Stimulated activated CD4-positive, alpha-beta T cell treated with anti-CD3 and anti-CD28 coated beads, Interleukin-4, amount 100 ng/mL, for 48 hours (primary cell): ENCODE data around the gene KLHL40.
"Not testable (repeated sequence)": the region's sequence is repeated elsewhere in the genome, so short reads cannot be mapped to it uniquely, and the experiment has no call there.

Source experiments
- DNase-seq, 2 donors: peaks; one replicate each; pipeline ENCODE4 v3.0.0-alpha.2; 2020; ENCODE audit warnings: low read depth in 2 of 2

KLHL40 gene

DNA sequence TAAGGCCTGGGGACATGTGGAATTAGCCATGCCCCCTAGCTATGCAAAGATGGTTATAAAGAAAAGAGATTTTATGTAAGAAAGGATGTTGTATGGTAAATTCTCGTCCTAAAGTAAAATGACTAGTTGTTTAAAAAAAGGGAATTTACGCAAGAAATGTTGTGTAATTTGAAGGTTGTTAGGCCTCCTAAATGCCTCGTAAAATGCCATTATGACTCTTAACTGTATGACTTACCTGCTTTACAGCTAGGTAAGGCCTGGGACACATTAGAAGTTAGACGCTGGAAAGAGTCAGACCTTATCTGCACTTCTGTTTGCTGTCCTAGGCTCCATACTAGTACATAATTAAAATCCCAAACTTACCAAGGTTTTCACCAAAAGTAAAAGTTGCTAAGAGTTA, 34.8 kb downstream of the KLHL40 start:
- DNase-seq: no peak

DNA sequence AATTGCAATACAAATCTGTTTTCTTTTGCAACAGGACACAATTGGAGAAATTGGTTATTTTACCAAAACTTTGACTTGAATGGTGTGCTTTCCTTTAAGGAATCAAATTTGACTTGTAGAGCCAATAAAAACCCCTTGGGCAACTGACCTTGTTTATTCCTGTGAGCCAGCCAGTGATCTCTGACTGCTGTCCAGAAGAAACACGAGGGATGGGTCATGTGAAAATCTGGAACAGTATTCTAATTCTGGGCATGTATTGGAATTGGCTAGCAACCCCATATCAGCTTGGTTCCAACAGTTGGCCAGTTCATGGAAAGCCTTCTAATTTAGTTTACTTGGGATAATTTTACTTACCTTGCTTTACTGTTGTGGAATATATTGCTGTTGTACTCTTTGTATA, 36.4 kb downstream of the KLHL40 start:
- no peak for DNase-seq

DNA sequence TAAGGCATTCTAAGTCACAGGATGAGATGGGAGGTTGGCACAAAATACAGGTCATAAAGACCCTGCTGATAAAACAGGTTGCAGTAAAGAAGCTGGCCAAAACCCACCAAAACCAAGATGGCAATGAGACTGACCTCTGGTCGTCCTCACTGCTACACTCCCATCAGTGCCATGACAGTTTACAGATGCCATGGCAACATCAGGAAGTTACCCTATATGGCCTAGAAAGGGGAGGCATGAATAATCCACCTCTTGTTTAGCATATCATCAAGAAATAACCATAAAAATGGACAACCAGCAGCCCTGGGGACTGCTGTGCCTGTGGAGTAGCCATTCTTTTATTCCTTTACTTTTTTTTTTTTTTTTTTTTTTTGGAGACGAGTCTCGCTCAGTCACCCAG, 37.1 kb downstream of the KLHL40 start:
- DNase-seq: not testable (repeated sequence)

DNA sequence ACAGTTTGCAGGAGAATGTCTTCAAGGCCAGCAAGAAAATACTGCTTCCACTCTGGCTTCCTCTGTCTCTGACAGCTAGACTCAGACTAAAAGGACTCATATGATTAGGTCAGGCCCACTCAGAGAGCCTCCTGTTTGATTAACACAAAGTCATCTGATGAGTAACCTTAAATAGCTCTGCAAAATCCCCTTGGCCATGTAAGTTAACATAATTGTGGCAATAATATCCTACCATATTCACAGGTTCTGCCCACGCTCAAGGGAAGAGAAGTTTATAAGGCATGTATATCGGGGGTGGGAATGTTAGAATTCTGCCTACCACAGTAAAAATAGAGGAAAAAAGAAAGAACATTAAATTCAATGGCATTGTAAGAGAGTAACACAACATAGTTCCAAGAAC, 37.9 kb downstream of the KLHL40 start:
- no peak for DNase-seq

DNA sequence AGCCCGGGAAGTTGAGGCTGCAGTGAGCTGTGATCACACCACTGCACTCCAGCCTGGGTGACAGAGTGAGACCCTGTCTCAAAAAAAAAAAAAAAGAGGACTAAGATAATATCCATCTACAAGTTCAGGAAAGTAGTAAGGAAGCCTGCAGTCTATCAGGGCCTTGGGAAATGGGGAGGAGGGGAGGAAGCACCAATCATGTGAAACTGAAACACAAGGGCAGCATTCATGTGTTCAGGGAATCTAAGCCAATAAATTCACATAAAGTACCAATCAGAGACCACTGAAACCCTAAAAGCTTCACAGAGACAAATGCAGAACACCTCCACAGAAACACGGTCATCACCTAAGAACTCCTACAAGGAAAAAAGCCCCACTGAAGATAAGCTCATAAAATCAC, 40.1 kb downstream of the KLHL40 start:
- no peak for DNase-seq

DNA sequence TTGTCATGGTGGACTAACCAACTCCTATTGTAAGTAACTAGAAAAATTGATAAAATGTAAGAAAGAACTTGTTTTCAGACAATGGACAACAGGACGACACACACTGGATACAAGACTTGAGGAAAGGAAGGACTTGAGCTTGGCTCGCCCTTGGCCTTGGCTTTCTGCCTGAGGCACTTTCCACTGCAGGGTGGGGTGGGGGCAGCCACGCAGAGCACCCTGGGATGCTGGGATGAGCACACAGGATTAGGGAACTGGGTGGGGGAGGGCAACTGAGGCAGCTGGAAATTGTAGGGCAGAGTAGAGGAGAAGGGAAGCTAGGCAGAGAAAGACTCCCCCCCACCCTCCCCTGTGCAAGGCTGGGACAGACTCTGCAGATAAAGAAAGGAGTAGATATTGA, 42.7 kb downstream of the KLHL40 start:
- no peak for DNase-seq

DNA sequence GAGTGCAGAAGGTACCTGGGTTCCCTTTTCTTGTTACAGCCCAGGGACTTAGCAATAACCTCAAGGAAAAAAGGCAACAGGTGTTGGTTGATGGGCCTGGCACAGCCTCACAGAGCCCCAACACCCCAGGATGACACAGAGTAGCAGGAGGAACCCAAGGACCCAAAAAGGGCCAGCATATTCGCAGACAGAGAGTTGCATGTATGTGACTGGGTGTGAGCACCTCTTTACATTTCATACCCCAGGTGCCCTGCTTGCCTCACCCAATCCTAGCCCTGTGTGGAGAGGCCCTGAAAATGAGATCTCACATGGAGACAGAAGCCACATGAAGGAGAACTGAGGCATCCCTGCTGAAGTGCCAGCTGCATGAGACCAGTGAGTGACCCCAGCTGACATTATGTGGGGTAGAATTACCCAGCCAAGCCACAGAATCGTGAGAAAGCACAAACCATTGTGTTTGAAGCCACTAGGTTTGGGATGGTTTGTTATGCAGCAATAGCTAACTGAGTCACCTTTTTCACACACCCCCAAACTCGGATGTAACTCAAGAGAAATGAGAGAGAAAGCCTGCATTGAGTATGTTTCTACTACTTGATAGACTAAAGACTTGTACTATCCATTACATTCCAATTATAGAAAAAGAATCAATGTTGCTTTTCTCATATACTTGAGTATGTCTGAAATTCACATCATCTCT, 43.5 kb downstream of the KLHL40 start:
- no peak for DNase-seq

DNA sequence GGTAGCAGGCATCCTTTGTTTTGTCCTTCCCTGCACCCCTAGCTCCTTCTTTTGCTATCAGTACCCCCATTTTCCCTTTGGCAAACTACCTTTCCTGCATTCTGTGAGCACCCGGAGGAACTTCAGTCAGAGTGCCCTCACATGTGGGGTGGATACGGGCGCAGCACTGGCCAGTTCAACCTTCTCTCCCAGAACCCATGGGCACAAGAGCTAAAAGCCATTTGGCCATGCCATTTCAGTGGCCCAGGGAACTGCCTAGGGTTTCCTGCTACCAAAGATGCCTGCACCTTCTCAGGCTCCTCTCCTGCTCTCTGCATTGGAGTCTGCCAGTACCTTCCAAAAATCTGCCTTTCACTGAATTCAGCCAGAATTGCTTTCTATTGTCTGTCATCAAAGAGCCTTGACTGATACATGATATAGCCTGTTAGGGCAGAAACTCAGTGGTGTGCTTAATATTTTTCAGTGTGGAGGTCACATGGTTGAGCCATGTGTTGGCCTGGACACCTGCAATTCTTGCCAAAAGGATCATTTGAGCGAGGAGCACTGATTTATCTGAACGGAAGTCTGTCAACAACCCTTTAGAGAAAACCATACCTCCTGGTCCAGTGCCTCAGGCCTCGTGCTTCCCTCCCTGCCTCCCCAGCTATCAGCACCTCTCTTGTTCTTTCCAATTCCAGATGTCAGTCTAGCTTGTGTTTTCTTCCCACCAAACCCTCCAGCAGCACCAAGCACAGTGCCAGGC, 44.2 kb downstream of the KLHL40 start:
- no peak for DNase-seq

DNA sequence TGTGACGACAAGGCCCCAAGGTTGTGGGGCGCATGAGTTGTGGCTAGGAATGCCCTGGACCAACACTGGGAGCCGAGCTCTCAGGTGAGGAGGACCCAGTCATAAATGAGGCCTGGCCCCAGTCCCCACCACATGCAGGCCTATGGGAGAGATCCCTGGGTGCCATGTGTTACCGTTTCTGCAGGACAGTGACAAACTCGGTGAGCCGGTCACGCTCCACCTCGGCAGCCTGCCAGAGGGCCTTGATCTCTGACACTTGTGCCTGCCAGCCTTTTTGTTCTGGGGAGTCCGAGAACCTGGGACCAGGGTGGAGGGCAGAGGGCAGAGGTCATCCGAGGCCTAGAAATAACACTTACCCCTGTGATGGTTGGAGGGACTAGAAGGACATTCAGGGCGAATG, 45.0 kb downstream of the KLHL40 start:
- no peak for DNase-seq

DNA sequence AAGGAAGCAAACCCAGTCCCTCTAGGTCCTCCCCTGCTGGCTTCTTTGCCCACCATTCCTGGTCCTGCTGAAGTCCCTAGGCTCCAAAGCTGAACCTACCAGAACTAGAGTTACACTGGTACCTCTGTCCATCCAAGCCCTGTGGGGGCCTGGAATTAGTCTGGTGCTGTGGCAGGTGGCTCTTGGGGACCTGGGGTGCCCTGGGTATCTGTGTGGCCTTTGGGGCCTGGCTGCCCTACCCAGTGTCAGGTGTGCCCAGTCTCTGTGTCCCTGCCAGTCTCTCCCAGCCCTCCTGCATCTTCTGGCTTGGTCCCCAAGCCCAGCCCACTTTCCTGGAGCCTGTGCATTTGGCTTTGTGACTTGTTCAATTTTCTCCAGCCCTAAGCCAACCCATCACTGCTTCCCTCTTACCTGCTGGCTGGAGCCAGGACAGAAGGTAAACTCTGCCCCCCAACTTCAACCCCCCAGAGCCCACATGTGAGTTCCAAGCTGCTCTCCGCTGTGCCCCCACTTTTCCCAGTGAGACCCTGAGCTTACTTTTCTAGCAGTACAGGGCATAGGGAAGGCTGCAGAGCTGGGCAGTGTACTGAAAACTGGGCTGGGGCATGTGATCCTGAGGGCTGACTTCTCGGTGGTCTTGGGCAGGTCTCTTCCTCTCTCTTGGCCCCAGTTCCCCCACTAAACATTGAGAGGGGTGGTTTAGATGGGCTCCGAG, 45.5 kb downstream of the KLHL40 start:
- no peak for DNase-seq

DNA sequence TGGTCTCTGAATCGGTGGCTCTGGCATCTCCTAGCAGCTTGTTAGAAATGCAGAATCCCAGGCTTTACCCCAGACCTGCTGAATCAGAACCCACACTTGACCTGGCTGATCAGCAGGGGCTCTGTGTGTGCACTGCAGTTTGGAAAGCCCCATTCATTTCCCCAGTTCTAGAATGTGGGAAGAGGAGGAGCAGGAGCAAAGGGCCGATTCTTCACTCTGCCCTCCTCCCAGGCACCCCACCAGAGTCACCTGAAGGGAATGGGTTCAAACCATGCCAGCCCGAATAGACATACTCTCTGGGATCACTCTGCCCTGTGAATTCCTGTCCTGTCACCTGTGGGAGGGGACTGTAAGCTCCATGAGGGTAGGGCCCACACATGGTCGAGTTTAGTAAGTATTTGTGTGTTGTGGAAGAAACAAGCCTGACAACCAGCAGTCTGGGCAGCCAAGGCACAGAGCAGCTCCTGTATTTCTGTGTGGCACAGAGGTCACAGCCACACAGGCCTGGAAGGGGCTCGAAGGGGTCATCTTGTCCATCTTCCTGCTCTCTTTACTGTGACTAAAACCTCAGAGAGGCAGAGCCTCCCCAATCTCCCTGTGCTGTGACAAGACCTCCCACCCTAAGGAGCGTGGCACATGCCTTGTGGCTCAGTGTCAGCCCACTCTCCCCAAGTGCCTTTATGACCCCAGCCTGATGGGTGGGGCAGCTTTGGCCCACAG, 46.3 kb downstream of the KLHL40 start:
- no peak for DNase-seq

DNA sequence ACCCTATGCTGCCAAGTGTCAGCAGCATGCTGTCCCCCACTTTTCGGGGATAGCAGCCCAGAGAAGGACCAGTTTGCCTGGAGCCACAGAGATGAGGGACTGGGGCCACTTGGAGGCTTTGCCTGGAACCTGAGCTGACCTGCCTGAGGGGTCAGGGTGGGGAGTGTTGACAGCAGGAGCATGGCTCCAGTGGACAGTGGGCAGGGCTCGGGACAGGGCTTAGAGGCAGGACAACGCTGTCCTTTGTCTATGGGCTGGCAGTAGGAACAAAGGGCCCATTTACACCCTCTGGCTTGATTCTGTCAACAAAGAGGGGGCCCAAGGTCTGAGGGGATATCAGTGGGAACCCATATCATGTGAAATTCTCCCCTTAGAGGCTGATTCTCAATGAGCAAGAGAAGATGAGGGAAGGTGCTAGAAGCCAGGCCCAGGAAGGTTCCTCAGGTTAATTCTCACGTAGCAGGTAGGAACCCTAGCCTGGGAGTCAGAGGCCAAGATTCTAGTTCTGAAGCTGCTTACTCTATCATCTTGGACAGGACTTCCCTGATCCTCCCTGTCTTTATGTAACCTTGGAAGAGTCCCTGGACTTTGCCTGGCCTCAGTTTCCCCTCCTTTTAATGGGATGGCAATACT, 47.0 kb downstream of the KLHL40 start:
- DNase-seq: no peak

DNA sequence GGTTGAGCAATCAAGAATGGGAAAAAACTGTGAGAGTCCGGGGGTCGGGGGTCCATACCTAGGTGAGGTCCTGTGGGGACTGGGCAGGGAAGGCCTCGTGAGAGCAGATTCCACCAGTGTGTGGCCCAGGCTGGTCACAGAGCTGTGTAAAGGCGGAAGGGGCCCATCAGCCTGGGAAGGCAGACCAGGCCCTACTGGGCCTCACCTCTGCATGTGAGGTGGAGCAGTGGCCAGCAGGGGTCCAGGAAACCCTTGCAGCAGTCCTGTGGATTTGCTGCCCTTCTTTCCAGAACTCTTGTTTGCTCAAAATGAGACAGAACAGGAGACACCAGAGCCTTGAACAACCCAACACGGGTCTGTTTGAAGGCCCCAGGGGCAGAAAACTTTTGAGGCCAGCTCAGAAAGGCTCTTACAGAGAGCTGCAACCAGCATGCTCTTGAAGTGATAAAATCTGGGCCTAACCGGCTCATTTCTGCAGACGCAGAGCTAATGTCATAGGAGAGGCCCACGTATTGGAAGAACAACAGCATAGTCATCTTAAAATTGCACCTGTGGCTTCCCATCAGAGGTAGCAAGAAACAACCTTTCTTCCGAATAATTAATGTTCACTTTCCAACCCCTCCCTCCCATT, 47.6 kb downstream of the KLHL40 start:
- no peak for DNase-seq

DNA sequence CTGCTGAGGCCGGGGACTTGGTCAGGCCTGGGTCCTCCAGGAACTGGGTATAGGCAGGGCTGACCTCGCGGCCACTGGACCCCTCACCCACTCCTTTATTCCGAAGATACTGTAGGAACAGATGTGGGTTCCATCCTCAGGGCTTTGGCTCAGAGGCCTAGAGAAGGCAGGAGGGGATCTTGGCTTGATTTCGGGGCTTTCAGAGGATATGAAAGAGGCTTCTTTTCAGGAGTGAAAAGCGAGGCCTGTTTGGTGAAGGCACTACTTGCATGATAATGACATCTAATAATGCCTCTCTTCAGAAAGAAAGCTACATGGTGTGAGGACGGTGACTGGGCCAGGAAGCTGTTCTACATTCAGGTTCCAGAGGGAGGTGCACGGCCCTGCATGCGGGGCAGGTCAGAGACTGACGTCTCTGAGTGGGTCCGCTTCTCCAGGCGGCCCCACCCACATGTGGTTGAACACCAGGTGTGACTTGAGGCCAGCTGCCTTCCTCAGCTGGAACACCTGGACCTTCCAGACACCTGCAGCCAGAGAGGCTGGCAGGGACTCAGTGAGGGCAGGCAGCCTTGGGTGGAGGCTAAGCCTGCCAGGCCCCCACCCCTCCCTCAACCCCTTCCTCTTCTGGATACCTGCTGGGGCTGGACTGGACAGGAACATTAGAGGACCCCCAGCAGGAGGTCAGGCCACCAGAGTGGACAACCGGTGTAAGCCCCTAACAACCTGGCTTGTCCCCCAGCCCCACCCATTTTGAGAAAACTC, 48.3 kb downstream of the KLHL40 start:
- no peak for DNase-seq

DNA sequence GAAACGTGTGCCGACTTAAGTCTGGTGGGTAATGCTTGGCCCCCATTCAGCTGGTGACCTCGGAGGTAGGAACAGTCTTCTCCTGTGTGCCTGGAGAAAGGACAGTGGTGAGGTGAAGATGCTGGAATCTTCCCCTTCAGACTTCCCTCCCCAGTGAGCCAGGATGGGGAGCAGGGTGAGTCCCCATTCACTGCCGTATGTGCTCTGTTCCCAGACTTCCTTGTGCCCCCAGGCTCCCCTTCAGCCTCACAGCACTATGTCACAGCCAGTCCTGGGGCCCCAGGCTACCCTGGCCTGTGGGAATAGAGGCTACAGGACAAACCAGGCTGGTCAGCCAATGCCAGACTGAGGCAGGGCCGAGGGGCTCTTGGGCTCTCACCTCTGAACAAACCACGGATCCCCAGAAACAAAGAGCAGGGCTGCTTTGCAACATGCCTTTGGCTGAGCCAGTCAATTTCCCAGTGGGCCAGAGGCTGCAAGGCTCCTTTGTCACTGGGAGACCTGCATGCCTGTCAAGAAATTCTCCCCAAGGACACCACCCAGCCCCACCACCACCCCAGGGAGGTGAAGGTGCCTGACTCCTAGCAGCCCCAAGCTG, 49.0 kb downstream of the KLHL40 start:
- no peak for DNase-seq

DNA sequence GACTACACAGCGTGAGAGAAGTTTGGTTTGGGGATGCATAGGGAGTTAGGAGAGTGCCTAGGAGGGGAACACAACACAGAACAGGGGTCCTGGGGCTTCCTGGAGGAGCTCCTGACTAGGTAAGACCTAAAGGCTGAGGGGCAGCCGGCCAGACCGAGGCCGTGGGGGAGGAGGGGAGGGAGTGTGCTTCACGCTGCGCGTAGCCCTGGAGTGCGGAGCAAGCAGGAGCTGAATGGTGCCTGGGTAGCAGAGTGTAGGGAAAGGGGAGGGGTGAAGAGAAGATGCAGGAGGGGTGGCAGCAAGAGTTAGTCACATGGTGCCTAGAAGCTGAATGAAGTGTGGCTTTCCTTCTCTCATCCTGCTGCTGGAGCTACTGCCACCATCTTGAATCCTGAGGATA, 49.7 kb downstream of the KLHL40 start:
- DNase-seq: no peak

DNA sequence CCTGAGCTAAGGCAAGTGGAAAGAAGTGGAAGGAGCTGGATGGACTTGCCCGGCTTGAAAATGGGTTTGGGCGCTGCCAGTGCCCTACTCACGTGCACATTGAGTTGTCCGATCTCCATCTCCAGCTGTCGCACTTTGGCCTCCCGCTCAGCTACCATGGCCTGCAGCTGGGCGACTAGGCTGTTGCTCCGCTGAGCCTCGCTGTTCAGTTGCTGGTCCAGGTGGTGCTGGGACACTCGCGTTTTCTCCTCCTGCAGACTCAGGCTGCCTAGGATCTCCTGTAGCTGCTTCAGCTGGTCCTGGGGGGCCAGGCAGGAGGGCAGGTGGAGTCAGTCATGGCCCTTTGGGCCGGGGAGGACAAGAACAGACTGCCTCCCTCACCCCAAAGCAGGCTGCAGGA, 50.3 kb downstream of the KLHL40 start:
- DNase-seq: no peak

DNA sequence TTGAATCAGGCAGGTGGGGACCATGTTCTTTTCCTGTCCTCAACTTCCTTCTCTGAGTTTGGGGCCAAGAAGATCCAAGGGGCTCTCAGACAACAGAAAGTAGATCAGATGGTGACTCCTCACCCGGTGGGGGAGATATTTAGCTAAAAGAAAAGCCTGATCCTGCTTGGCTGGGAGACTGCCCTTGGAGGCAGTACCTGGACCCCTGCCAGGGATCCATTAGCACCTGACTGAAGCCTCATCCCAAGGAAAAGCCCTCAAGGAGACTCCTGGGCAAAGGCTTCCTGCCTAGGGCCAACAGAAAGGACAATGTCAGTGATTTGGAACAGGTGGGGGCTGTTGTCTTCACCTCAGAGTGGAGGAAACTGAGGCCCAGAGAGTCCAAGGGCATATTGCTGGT, 50.7 kb downstream of the KLHL40 start:
- no peak for DNase-seq

DNA sequence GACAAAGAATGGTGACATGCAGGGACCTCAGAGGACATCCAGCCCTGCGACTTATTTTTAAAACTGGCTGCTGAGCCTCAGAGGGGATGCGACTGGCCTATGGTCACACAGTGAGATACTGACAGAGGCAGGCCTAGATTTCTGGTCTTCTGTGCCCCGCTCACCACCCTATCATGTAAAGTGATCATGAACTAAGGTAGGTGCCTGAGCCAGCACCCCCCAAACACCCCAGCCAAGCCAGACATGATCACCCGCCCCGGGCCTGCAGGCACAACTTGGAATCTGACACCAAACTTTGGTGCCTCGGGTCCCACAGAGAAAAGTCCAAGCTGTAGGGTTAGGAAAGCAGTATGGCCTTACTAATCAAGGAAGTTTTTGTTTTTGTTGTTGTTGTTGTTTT, 51.2 kb downstream of the KLHL40 start:
- no peak for DNase-seq
